GM11168 (cell line): Measurements from ENCODE around the gene MAGEA10.
"Not testable (repeated sequence)": the region's sequence is repeated elsewhere in the genome, so short reads cannot be mapped to it uniquely, and the experiment has no call there.

Experiments used
- in situ Hi-C: fragments of 300-500 bp; cut with MboI; formaldehyde crosslinking; loops from one replicate; pipeline ENCODE4 v1.12.0; 2022; ENCODE audit warnings: low sequenced_read_pairs; ENCODE audit not compliant: unreplicated experiment

MAGEA10 gene

GRCh38 chrX:152138388-152138784 lies at the start of gene MAGEA10:
Gene MAGEA10, minus strand, starts transcription at chrX:152138577. Its CDS starts 2,957 bp downstream, at chrX:152135620.
- in situ Hi-C loops, result no loop called here

DNA sequence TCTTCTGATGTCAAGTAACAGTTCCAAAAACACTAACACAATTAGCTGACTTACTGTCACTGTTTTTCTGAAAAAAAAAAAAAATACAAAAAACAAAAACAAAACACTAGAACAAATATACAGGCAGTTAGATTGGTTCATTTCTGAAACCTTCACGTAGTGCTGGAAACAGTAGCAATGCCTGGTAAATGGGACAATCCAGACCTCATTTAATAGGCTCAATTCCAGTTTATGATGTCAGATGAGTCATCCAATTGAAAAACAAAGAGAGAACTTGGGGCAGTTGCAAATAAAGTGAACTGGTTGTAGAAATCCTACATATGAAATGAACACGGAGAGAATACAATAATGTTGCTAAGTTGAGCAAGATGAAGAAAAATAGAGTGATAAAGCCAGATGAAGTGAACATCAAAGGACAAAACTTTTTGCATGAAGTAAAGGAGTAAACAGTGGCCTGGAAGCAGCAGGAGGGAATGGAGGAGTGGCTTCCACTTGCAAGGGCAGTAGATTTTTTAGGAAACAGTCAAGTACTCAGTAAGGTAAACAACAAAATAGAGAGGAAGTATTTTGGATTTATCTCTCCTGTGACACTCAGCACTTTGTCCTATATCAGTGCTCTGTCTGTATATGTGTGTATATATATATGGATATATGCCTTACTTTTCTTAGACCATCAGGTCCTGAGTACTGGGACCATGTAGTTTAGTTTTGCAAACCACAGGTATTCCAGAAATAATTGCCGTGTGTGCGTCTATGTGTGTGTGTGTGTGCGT lies 39.3 kb upstream of the MAGEA10 start:
- in situ Hi-C loops, result no loop called here

DNA sequence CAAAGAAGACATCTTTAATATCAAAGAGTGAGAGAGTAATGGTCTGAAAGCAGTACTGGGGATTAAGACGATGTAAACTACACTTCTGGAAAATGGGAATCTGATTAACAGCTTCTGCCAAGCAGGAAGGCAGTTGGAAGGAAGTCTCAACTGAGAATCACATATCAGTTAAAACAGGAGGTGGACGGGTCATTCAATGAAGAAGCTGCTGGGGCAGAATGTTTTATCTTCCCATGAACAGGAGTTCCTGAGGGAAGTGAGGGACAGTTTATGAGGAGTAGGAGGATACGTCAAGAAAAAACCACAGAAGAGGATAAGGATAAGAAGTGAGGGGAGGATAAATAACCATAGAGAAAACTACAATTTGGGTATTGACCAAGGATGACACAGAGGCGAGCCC lies 38.7 kb upstream of the MAGEA10 start:
- in situ Hi-C loops, result no loop called here

DNA sequence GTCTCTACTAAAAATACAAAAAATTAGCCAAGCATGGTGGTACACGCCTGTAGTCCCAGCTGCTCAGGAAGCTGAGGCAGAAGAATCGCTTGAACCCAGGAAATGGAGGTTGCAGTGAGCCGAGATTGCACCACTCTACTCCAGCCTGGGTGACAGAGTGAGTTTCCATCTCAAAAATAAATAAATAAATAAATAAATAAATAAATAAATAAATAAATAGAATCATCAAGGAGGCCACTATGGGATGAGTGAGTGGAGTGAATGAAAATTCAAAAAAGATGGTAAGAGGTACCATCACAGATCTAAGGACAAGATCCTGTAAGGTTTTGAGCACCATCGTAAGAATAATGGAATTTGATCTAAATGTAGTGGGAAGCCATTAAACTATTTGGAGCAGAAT lies 37.5 kb upstream of the MAGEA10 start:
- in situ Hi-C loops, result not testable (repeated sequence)

DNA sequence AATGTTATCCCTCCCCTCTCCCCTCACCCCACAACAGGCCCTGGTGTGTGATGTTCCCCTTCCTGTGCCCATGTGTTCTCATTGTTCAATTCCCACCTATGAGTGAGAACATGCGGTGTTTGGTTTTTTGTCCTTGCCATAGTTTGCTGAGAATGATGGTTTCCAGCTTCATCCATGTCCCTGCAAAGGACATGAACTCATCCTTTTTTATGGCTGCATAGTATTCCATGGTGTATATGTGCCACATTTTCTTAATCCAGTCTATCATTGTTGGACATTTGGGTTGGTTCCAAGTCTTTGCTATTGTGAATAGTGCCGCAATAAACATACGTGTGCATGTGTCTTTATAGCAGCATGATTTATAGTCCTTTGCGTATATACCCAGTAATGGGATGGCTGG lies 35.5 kb upstream of the MAGEA10 start:
- in situ Hi-C loops, result not testable (repeated sequence)

- in situ Hi-C loops, result no loop called here
Measured at GRCh38 chrX:152170621-152171020, 32.2 kb upstream of the MAGEA10 start.

DNA sequence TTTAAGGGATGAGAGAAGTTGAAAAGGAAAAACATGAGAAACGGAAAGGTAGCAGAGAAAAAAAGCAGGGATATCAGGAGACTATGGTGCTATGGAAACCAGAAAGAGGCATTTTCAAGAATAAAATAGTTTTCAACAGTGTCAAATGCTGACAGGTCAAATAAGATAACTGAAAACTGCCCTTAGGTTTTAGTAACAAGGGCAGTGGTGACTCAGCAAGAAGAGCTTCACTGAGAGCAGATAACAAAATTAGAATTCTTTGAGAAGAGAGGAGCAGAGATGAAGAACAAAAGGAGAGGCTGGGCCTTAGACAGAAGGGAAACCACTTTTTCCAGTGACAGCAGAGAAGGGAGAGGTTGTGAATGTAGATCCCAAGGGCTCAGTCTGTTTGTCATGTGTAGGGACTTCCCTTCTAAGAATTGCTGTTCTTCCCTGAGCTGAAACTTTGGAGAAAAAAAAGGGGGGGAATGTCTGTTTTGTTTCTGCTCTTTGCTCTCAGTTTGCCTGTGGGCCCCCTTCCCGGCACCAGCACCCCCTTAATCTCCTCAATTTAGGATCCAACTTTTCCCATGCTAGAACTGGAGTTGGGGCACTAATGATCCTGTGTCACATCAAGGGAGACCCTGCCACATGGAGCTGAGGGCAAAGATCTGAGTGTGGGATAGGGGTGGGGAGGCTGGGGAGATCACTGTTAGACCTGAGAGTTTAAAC lies 26.8 kb upstream of the MAGEA10 start:
- in situ Hi-C loops, result no loop called here

- in situ Hi-C loops, result no loop called here
Measured at GRCh38 chrX:152157042-152157441, 18.7 kb upstream of the MAGEA10 start.

- in situ Hi-C loops, result no loop called here
Measured at GRCh38 chrX:152155766-152156310, 17.5 kb upstream of the MAGEA10 start.

- in situ Hi-C loops, result no loop called here
Measured at GRCh38 chrX:152154050-152154449, 15.7 kb upstream of the MAGEA10 start.

DNA sequence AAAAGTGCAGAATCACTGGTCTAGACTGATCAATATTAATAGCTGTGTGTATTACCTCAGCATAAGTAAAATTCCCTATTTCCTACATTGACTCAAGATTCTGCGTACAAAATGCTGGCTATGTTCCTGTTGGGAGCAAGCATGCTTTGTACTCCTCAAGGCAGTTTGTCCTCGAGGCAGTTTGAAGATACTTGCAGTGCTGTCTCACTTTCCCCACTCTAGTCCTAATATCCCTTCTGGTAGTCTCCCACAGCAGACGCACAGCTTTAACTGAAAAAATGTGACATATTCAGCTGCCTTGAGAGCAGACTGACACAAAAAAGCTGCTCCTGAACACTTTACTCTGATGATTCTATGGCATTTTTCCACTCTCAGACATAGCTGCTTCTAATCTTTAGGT lies 12.9 kb upstream of the MAGEA10 start:
- in situ Hi-C loops, result no loop called here

DNA sequence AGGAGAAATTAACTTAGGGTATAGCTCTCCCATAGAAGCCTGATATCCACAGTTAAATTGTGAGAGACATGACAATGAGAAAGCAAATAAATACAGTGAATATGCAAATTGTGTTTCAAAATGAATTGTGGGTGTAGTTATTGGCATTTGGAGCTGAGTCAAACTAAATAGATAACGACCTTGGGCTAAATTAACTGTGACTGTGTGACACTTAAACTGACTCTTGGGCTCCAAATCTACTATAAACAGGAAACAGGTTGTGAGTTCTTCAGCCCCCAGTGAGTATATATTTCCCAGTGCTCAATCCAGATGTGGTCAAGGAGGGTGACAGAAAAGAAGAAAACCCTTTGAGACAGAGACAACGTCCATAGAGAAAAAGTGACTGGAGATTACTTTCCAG lies 11.3 kb upstream of the MAGEA10 start:
- in situ Hi-C loops, result no loop called here

- in situ Hi-C loops, result no loop called here
Measured at GRCh38 chrX:152139589-152139988, 1.2 kb upstream of the MAGEA10 start.

GRCh38 chrX:152137771-152138387 lies 498 bp downstream of the MAGEA10 start:
- in situ Hi-C loops, result no loop called here

GRCh38 chrX:152136312-152136711 lies 2.1 kb downstream of the MAGEA10 start:
- in situ Hi-C loops, result no loop called here

GRCh38 chrX:152131525-152131924 lies 6.9 kb downstream of the MAGEA10 start:
- in situ Hi-C loops, result no loop called here

- in situ Hi-C loops, result not testable (repeated sequence)
Measured at GRCh38 chrX:152129069-152129844, 9.1 kb downstream of the MAGEA10 start.

GRCh38 chrX:152117305-152117704 lies 21.1 kb downstream of the MAGEA10 start:
- in situ Hi-C loops, result no loop called here

GRCh38 chrX:152108527-152108926 lies 29.9 kb downstream of the MAGEA10 start:
- in situ Hi-C loops, result no loop called here

DNA sequence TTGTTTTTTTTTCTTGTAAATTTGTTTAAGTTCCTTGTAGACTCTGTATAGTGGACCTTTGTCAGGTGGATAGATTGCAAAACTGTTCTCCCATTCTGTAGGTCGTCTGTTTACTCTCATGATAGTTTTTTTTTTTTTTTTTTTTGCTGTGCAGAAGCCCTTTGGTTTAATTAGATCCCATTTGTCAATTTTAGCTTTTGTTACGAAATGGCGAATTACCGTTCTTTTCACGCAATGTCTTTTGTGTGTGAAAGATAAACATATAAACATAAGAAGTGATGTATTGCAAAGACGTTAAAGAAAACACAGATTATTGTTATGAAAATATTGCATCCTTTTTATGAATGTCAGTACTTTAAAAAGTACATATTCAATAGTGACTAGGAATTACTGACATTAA lies 34.5 kb downstream of the MAGEA10 start:
- in situ Hi-C loops, result no loop called here
